Fibroblast of skin of left biceps (primary cell): Measurements from ENCODE around the gene PVALEF.
"Not testable (repeated sequence)": the region's sequence is repeated elsewhere in the genome, so short reads cannot be mapped to it uniquely, and the experiment has no call there.

Source experiments
- DNase-seq, 2 experiments: peaks; one replicate each; pipeline ENCODE4 v3.0.0-alpha.2; 2013; ENCODE audit warnings: low read depth in 2 of 2

PVALEF gene

DNA sequence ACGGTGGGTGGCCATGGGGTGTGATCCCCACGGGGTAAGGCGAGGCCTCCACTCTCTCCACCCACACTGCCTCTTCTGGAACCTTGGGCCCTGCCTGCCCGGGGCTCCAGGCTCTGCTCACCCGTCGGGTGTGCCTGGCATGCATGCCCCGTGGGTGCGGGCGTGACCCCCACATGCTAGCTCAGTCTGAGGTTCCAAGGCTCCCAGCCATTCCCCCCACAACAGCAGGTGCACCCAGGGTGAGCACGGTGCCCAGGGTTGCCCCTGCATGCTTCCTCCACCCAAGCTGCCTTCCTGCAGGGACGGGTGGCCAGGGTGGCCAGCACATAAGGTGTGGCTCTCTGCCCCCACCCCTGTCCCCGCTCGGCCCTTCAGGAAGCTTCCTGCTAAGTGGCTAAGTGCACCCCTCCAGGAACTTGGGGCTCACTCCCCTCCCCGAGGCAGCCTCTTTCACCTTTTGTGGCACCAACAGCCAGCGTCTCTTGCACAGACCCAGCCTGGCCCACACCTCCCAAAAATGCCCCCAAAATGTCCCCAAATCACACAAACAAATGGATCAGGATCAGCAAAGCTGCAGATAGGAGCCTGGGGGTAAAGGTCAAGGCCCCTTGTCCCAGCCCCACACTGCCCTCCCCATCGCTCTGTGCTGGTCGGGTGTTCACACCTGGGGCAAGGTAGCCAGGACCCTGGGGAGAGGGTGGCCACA lies 21.4 kb upstream of the PVALEF start:
- DNase-seq = no peak

DNA sequence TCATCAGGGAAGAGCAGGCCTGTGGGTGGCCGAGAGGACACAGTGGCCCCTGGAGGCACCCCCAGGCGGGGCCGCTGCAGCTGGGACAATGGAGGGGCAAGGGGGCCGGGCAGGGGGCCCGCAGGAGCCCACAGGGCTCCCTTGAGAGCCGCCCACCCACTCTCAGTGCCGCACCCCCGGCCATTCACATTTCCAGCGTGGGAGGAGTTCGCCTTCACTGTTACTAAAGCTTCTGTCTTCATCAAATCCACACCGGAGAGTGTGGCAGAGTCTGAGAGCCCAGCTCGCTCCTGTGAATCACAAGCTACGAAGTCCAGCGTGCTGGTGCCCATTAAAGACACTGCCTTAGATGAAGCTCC lies 20.9 kb upstream of the PVALEF start:
- no peak for DNase-seq

DNA sequence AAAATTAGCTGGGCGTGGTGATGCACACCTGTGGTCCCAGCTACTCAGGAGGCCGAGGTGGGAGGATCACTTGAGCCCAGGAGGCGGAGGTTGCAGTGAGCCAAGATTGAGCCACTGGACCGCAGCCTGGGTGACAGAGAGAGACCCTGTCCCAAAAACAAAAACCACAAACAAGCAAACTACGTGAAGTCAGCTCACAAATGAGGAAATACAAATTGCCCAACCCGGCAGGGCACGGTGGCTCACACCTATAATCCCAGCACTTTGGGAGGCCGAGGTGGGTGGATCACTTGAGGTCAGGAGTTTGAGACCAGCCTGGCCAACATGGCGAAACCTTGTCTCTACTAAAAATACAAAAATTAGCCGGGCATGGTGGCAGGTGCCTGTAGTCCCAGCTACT lies 19.1 kb upstream of the PVALEF start:
- not testable (repeated sequence) for DNase-seq

DNA sequence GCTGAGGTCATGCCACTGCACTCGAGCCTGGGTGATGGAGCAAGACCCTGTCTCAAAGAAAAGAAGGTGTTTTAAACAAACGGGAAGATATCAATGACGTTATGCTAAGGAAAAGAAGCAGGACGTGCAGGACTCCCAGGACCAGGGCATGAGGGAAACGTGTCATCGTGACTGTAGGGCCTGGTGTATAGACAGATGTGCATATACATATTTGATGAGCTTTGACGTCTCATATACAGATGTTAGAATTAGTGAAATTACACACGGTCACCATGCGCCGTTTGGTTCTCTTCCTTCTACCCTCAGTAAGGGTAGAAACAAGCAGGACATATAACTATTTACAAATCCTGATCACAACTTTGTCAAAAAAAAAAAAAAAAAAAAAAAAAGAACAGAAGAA lies 17.6 kb upstream of the PVALEF start:
- no peak for DNase-seq

DNA sequence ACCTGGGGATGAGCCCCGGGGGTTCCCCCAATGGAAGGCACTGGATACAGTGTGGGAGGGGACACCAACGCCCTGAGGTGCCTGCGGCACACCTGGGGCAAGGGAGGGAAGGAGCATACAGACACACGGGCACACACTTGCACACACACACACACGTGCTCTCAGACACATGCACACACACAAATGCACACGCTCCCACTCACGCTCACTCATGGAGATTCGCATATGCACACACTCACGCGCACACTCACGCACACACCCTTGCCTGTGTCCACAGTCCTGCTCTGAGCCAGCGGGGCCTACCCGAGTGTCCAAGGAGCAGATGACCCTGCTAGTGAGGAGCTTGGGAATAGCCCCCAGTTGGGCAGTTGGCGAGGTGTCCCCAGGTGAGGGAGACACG lies 16.7 kb upstream of the PVALEF start:
- DNase-seq = no peak

- no peak for DNase-seq
Observed at GRCh38 chr17:81148986-81149533, 16.2 kb upstream of the PVALEF start.

- DNase-seq = no peak
Observed at GRCh38 chr17:81150377-81151077, 14.8 kb upstream of the PVALEF start.

DNA sequence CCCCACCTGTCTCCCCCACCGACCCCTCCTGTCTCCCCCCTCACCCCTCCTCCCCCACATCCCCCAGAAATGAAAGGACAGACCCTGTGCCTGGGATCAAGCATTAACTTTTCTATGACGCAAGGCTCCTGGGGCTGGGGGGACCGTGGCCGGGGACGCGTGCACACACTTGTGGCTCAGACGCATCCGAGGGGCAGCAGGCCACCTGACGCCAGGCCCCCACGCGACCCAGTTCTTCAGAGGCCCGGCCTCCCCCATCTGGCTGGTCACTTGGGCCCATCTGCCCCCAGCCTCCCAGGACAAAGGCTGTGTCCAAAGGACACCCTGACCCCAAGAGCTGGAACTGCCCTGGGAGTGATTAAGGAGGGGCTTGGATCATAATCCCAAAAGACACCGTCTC lies 14.0 kb upstream of the PVALEF start:
- DNase-seq = no peak

DNA sequence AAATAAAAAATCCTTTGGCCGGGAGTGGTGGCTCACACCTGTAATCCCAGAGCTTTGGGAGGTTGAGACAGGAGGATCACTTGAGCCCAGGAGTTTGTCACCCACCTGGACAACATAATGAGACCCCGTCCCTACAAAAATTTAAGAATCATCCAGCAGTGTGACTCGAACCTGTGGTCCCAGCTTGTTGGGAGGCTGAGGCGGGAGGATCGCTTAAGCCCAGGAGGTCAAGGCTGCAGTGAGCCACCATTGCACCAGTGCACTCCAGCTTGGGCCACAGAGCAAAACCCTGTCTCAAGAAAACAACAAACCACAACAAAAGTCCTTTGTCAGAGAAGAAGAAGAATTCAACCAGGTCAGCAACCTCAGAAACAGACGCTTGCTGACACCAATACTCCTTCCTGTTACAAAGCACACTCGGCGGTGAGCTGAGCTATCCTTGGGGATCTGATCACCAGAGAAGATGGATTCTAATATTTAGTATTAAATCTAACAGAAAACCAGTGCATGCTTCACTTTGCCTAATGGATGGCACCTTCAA lies 12.9 kb upstream of the PVALEF start:
- DNase-seq = no peak

GRCh38 chr17:81153340-81153803 lies 11.9 kb upstream of the PVALEF start:
- DNase-seq = no peak

- DNase-seq = not testable (repeated sequence)
Observed at GRCh38 chr17:81154016-81154415, 11.3 kb upstream of the PVALEF start.

DNA sequence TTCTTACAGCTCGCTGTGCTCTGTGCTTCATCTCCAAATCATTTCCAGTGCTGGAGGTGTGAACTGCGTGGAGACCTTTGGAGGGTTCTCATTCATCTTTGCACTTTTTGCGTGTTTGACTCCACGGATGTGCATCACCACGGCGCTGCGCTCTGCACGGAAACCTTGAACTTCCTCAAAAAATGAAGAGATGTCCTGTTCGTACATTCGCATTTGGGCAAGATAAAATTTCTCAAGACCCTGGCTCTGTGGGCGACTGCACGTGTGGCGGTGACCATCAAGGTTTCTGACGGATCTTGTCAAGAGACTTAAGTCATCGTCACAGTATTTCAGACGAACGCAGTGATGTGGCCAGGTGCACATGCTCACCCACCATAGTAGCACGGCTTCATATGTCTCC lies 10.3 kb upstream of the PVALEF start:
- DNase-seq = no peak

DNA sequence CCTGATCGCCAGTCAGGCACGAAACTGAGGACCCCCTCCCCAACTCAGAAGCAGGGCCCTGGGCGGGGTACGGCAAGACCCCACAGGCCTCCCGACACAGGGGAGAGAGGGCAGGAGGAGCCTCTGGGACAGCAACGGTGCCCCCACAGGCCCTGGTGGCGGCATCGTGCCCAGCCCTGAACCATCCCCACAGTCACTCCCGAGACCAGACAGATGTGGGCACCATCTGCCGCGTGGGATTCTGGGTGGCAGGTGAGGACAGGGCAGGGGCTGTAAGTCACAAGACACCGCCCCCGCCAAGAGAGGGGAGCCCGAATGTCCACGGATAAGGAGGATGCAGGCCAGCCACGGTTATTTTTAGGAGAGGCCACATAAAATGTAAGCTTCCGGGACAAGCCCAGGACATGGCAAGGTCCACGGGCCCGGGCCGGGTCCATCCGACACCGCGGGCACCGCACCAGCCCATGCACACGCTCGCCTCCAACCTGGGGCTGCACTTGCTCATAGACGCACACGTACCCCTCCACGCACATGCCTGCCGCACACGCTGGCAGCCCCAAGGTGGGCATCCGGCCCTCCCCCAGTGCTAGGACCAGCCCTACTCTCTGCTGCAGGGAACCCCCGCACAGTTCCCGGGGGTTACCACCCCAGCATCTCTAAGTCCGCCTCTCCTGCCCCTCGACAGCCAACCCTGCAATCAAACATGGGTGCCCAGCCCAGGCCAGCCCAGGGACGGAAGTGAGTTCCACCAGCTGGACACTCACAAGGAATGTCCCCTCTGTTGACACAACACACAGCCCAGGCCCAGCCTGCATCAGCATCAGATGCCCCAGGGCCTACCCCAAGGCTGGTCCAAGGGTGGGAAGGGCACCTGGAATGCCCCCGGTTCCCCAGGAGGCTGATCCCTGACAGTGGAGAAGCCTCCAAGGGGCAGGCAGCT lies 8.2 kb upstream of the PVALEF start:
- DNase-seq = no peak

GRCh38 chr17:81157848-81158687 lies 7.2 kb upstream of the PVALEF start:
- DNase-seq = no peak

- DNase-seq = no peak
Observed at GRCh38 chr17:81158688-81159590, 6.4 kb upstream of the PVALEF start.

DNA sequence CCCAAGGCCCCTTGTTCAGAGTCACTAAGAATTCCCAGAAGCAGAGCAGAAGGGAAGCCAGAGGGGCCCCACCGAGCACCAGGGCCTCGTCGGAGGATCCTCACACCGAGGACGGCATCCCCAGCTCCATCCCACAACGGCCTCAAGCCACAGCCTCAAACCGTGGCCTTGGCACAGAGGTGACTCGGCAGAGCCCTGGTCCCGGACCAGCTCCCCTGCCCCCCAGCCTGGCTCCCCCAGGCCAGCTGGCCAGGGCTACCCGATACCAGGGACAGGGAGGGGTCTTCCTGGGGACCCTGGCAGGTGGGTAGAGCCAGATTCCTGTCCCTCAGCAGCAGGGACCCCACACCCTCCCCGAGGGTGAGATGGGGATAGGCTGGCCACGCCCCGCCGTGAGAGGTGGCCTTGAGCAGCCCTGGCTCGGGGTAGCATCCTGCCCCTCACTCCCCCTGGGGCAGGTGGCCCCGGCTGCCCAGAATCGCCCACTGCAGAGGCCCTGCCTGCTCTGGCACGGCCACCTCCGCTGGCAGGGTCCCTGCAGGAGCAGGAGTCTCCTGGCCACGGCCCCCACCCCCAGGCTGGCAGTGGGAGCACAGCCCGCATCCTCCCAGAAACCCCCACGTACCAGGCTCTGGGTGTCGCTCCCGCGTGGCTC lies 5.6 kb upstream of the PVALEF start:
- DNase-seq = no peak

DNA sequence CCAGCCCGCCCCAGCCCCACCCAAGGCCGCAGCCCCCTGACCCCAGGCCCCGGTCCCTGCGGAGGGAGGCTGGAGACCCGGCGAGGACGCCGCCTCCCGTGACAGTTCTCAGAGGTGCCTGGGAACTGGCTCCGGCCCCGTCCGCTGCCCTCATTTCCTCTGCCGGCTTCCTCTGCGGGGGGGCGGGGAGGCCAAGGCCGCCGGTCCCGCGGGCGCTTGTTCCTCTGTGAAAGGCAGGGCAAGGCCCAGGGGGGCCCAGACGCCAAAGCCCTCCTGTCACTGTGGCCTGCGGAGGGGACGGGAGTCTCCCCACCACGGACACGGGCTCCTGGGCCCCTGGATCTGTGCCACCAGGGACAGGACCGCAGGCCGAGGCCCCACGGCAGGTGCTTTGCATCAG lies 5.0 kb upstream of the PVALEF start:
- no peak for DNase-seq

GRCh38 chr17:81160747-81161453 lies 4.4 kb upstream of the PVALEF start:
- DNase-seq = no peak

GRCh38 chr17:81161536-81161935 lies 3.8 kb upstream of the PVALEF start:
- DNase-seq = no peak
